Adrenal gland (tissue), 12 donors: ENCODE measurements around the gene PAQR5. TPM values are rescaled to one million over a fixed set of nuclear protein-coding genes. Genes with fewer than 3 reads are reported as not detected.

Experiments
- DNase-seq, 7 donors: peaks; one replicate each; pipeline ENCODE4 v3.0.0-alpha.2; 2019 to 2020
- H3K27ac ChIP-seq, 5 donors: fragments of 200-600 bp; sonication (generic) in 4 of 5; 1 replicate in 3 of 5; 2 replicates in 2 of 5; pipeline versions ENCODE4 v1.5.1 to v1.8.0; 2016 to 2020; ENCODE audit warnings: mild to moderate bottlenecking in 1 of 5
- H3K27me3 ChIP-seq: fragments of 200-600 bp; 2 replicates; pipeline ENCODE4 v1.8.0; 2021
- H3K36me3 ChIP-seq, 2 donors: fragments of 200-600 bp; replicated peaks in 1 of 2; 1 replicate in 1 of 2; 2 replicates in 1 of 2; pipeline versions ENCODE4 v1.5.1 to v1.8.0; 2018 to 2022
- H3K4me1 ChIP-seq, 2 donors: fragments of 200-600 bp; replicated peaks in 1 of 2; 1 replicate in 1 of 2; 2 replicates in 1 of 2; pipeline versions ENCODE4 v1.5.1 to v1.8.0; 2018 to 2021
- H3K4me3 ChIP-seq, 4 donors: fragments of 200-600 bp; sonication (generic) in 3 of 4; one replicate each; pipeline ENCODE4 v1.5.1; 2016 to 2018
- H3K9me3 ChIP-seq, 3 donors: fragments of 200-600 bp; sonication (generic) in 1 of 3; replicated peaks in 1 of 3; 1 replicate in 2 of 3; 2 replicates in 1 of 3; pipeline versions ENCODE4 v1.5.1 to v1.8.0; 2016 to 2021
- CTCF ChIP-seq, 6 experiments: fragments of 450-650 bp in 4 of 6; fragments of 200-600 bp in 2 of 6; sonication (generic) in 1 of 6; IDR thresholded peaks; 1 replicate in 5 of 6; 2 replicates in 1 of 6; pipeline versions ENCODE4 v1.5.1 to v1.8.0; 2016 to 2021; ENCODE audit warnings: antibody characterized with exemption in 6 of 6, mild to moderate bottlenecking in 2 of 6, moderate library complexity in 1 of 6
- POLR2A ChIP-seq, 2 donors: fragments of 450-650 bp; IDR thresholded peaks; one replicate each; pipeline ENCODE4 v1.6.1; 2017; ENCODE audit warnings: antibody characterized with exemption in 2 of 2, mild to moderate bottlenecking in 2 of 2, moderate library complexity in 1 of 2
- WGBS, 4 donors: extraction: QIAGEN DNeasy Blood & Tissue Kit in 2 of 4; methylation state at CpG; one replicate each; pipeline versions ENCODE4 v1.1.5 to v1.1.7; 2013 to 2017; 5-methylcytosine and 5-hydroxymethylcytosine counted together
- intact Hi-C, 2 donors: fragments of 100-400 bp; cut with DNase I; formaldehyde crosslinking; loops; one replicate each; pipeline versions ENCODE4 v1.14.1 to v1.15.0; 2022 to 2023
- polyA plus RNA-seq, 3 donors: library from polyadenylated mRNA; stranded (reverse); fragments of 200-250 nt in 2 of 3; fragments of 350-450 nt in 1 of 3; fragmentation: Illumina TruSeq in 1 of 3; extraction: RNeasy Lipid Tissue Mini Kit (QIAGEN cat#74804) in 1 of 3; gene quantifications; one replicate each; pipeline ENCODE4 v1.2.3, GENCODE V29; 2013 to 2014
- total RNA-seq, 9 donors: library from RNA; depleted of rRNA in 4 of 9; stranded (reverse); fragments of >200 nt in 4 of 9; fragments of 120-200 nt in 1 of 9; fragmentation: NEBNext Ultra II Directional in 1 of 9; extraction: Animal tissue kit (Norgen Biotek cat#: 25700) in 1 of 9; gene quantifications; one replicate each; pipeline versions ENCODE4 v1.1.0 to v1.2.4, GENCODE V29; 2013 to 2023
- donor health status: healthy with polysubstance abuse.
- donor health status: Bipolar disorder and iron deficiency.
- donor health status: DM: yes; HTN: yes; CAD: no.
- donor health status: DM: no; HTN: no; CAD: no.
- donor health status: DM: no; HTN: no; CAD: no.
- donor health status: DM: yes; HTN: yes; CAD: no.

Gene PAQR5
- total and polyA plus RNA-seq, 12 donors, result 11.7 to 78.2 (median 39.7) TPM

GRCh38 chr15:69369631-69370030, 70.9 kb downstream of the PAQR5 start:
- H3K27me3 ChIP-seq, result no peaks in the 10 kb centered on the region
- H3K4me1 ChIP-seq, result no peaks in the 10 kb centered on the region
- intact Hi-C loops, result no loop called here
- H3K27ac ChIP-seq, result no peak overlapping the region
- TF ChIP-seq CTCF (IDR thresholded peaks at IDR 0.05) (no peak), POLR2A (IDR thresholded peaks at IDR 0.05) (no peak)
- no peak for DNase-seq
- H3K9me3 ChIP-seq, result no peaks in the 10 kb centered on the region
- H3K36me3 ChIP-seq, result no peaks in the 10 kb centered on the region
- H3K4me3 ChIP-seq, result no peak overlapping the region
- WGBS, 4 donors, result 43 to 75% (median 58%) methylated on average over 2 of the region's 2 CpGs

GRCh38 chr15:69373406-69373805, 74.7 kb downstream of the PAQR5 start:
- no peak for TF ChIP-seq POLR2A (IDR thresholded peaks at IDR 0.05)
- no peak for TF ChIP-seq CTCF (IDR thresholded peaks at IDR 0.05)
- Histone ChIP-seq H3K27ac (no peak overlapping the region), H3K4me1 (peaks cover 0 to 5% of the 10 kb centered on the region in 2 donors), H3K36me3 (no peaks in the 10 kb centered on the region), H3K9me3 (no peaks in the 10 kb centered on the region), H3K4me3 (no peak overlapping the region), H3K27me3 (no peaks in the 10 kb centered on the region)
- DNase-seq, result no peak
- intact Hi-C loops, result no loop called here
- 92 to 97% (median 95%) methylated on average over 6 of the region's 6 CpGs for WGBS, 4 donors

- no peak overlapping the region for H3K4me3 ChIP-seq
- peaks cover 0 to 5% of the 10 kb centered on the region in 2 donors for H3K4me1 ChIP-seq
- WGBS, 4 donors, result 74 to 88% (median 81%) methylated on average over 7 to 8 of the region's 8 CpGs
- no peaks in the 10 kb centered on the region for H3K36me3 ChIP-seq
- no peak for DNase-seq
- H3K27me3 ChIP-seq, result no peaks in the 10 kb centered on the region
- no peak for TF ChIP-seq POLR2A (IDR thresholded peaks at IDR 0.05)
- no peak for TF ChIP-seq CTCF (IDR thresholded peaks at IDR 0.05)
- intact Hi-C loops, result no loop called here
- H3K27ac ChIP-seq, result no peak overlapping the region
- no peaks in the 10 kb centered on the region for H3K9me3 ChIP-seq
Observed at GRCh38 chr15:69375151-69375790, 76.6 kb downstream of the PAQR5 start.

GRCh38 chr15:69377216-69377970, 78.7 kb downstream of the PAQR5 start:
- H3K27me3 ChIP-seq, result no peaks in the 10 kb centered on the region
- H3K4me3 ChIP-seq, result no peak overlapping the region
- no peak overlapping the region for H3K27ac ChIP-seq
- H3K4me1 ChIP-seq, result peaks cover 0 to 5% of the 10 kb centered on the region in 2 donors
- intact Hi-C loops, result no loop called here
- H3K9me3 ChIP-seq, result no peaks in the 10 kb centered on the region
- whole genome bisulfite sequencing, 4 donors, result 46 to 67% (median 59%) methylated on average over 8 of the region's 8 CpGs
- H3K36me3 ChIP-seq, result no peaks in the 10 kb centered on the region
- peak in 6 of 7 donors; percentile 29 to 65 (median 56) for DNase-seq
- TF ChIP-seq POLR2A (IDR thresholded peaks at IDR 0.05) (no peak), CTCF (IDR thresholded peaks at IDR 0.05) (no peak)
